HEK293 (cell line): ENCODE measurements around the gene SPEM3.
A peak's percentile ranks its signal among the peaks of the same experiment; 100 is the strongest.

Source experiments
- EGR2 ChIP-seq: fragments of 450-650 bp; formaldehyde crosslinking; IDR thresholded peaks from 2 replicates; pipeline ENCODE4 v1.5.1; 2016; ENCODE audit warnings: low read depth, missing biosample characterization, missing genetic modification characterization
- GLIS2 ChIP-seq: fragments of 450-650 bp; formaldehyde crosslinking; IDR thresholded peaks from 2 replicates; pipeline ENCODE4 v1.5.1; 2016; ENCODE audit warnings: missing biosample characterization, missing genetic modification characterization
- KLF1 ChIP-seq: fragments of 450-650 bp; formaldehyde crosslinking; IDR thresholded peaks from 2 replicates; pipeline ENCODE4 v1.5.1; 2016; ENCODE audit warnings: missing biosample characterization, missing genetic modification characterization
- KLF7 ChIP-seq: fragments of 450-650 bp; formaldehyde crosslinking; IDR thresholded peaks from 2 replicates; pipeline ENCODE4 v1.5.1; 2016; ENCODE audit warnings: missing biosample characterization, missing genetic modification characterization, borderline replicate concordance
- KLF9 ChIP-seq: fragments of 450-650 bp; formaldehyde crosslinking; IDR thresholded peaks from 2 replicates; pipeline ENCODE4 v1.5.1; 2016; ENCODE audit warnings: missing biosample characterization, missing genetic modification characterization, low read depth
- PRDM1 ChIP-seq: fragments of 450-650 bp; formaldehyde crosslinking; IDR thresholded peaks from 2 replicates; pipeline ENCODE4; 2016; ENCODE audit warnings: missing biosample characterization, missing genetic modification characterization
- SALL2 ChIP-seq: fragments of 450-650 bp; formaldehyde crosslinking; IDR thresholded peaks from 2 replicates; pipeline ENCODE4 v1.5.0; 2017; ENCODE audit warnings: missing biosample characterization, mild to moderate bottlenecking, missing genetic modification characterization, borderline replicate concordance
- SETDB1 ChIP-seq: IDR thresholded peaks from one replicate; pipeline ENCODE4 v1.6.1; 2017; ENCODE audit warnings: mild to moderate bottlenecking, low read length, moderate library complexity, mixed read lengths; ENCODE audit not compliant: insufficient read length
- YY1 ChIP-seq: fragments of 450-650 bp; formaldehyde crosslinking; IDR thresholded peaks from 2 replicates; pipeline ENCODE4 v1.5.1; 2018; ENCODE audit warnings: missing biosample characterization, missing genetic modification characterization
- YY2 ChIP-seq: fragments of 450-650 bp; formaldehyde crosslinking; IDR thresholded peaks from 2 replicates; pipeline ENCODE4 v1.5.1; 2016; ENCODE audit warnings: missing biosample characterization, missing genetic modification characterization
- ZBTB20 ChIP-seq: fragments of 450-650 bp; formaldehyde crosslinking; IDR thresholded peaks from 2 replicates; pipeline ENCODE4 v1.5.1; 2016; ENCODE audit warnings: missing biosample characterization, missing genetic modification characterization
- ZBTB48 ChIP-seq: fragments of 450-650 bp; formaldehyde crosslinking; IDR thresholded peaks from 2 replicates; pipeline ENCODE4 v1.5.1; 2016; ENCODE audit warnings: missing biosample characterization, missing genetic modification characterization
- ZNF138 ChIP-seq: fragments of 450-650 bp; formaldehyde crosslinking; IDR thresholded peaks from 2 replicates; pipeline ENCODE4 v1.5.1; 2016; ENCODE audit warnings: missing biosample characterization, missing genetic modification characterization, borderline replicate concordance
- ZNF16 ChIP-seq: fragments of 450-650 bp; formaldehyde crosslinking; IDR thresholded peaks from 2 replicates; pipeline ENCODE4 v1.5.1; 2016; ENCODE audit warnings: low read depth, missing biosample characterization, missing genetic modification characterization
- ZNF2 ChIP-seq: fragments of 450-650 bp; formaldehyde crosslinking; IDR thresholded peaks from 2 replicates; pipeline ENCODE4 v1.5.1; 2016; ENCODE audit warnings: missing biosample characterization, missing genetic modification characterization
- ZNF248 ChIP-seq: fragments of 450-650 bp; formaldehyde crosslinking; IDR thresholded peaks from 2 replicates; pipeline ENCODE4 v1.5.1; 2017; ENCODE audit warnings: missing biosample characterization, missing genetic modification characterization
- ZNF350 ChIP-seq: fragments of 450-650 bp; formaldehyde crosslinking; IDR thresholded peaks from 2 replicates; pipeline ENCODE4 v1.5.0; 2017; ENCODE audit warnings: missing biosample characterization, mild to moderate bottlenecking, missing genetic modification characterization
- ZNF426 ChIP-seq: fragments of 450-650 bp; formaldehyde crosslinking; IDR thresholded peaks from 2 replicates; pipeline ENCODE4 v1.5.1; 2017; ENCODE audit warnings: missing biosample characterization, missing genetic modification characterization, mild to moderate bottlenecking, inconsistent platforms, moderate library complexity
- ZNF48 ChIP-seq: fragments of 450-650 bp; formaldehyde crosslinking; IDR thresholded peaks from 2 replicates; pipeline ENCODE4 v1.5.1; 2016; ENCODE audit warnings: missing biosample characterization, missing genetic modification characterization
- ZNF548 ChIP-seq: fragments of 450-650 bp; formaldehyde crosslinking; IDR thresholded peaks from 2 replicates; pipeline ENCODE4 v1.5.1; 2016; ENCODE audit warnings: missing biosample characterization, missing genetic modification characterization
- ZNF558 ChIP-seq: fragments of 450-650 bp; formaldehyde crosslinking; IDR thresholded peaks from 2 replicates; pipeline ENCODE4 v1.5.1; 2016; ENCODE audit warnings: missing biosample characterization, missing genetic modification characterization
- ZNF621 ChIP-seq: fragments of 450-650 bp; formaldehyde crosslinking; IDR thresholded peaks from 2 replicates; pipeline ENCODE4 v1.5.1; 2017; ENCODE audit warnings: missing biosample characterization, missing genetic modification characterization
- ZNF654 ChIP-seq: fragments of 450-650 bp; formaldehyde crosslinking; IDR thresholded peaks from 2 replicates; pipeline ENCODE4 v1.5.1; 2016; ENCODE audit warnings: low read depth, missing biosample characterization, missing genetic modification characterization
- ZNF664 ChIP-seq: fragments of 450-650 bp; formaldehyde crosslinking; IDR thresholded peaks from 2 replicates; pipeline ENCODE4 v1.5.1; 2016; ENCODE audit warnings: missing biosample characterization, missing genetic modification characterization
- ZNF747 ChIP-seq: fragments of 450-650 bp; formaldehyde crosslinking; IDR thresholded peaks from 2 replicates; pipeline ENCODE4 v1.5.1; 2016; ENCODE audit warnings: missing biosample characterization, missing genetic modification characterization
- ZNF76 ChIP-seq: fragments of 450-650 bp; formaldehyde crosslinking; IDR thresholded peaks from 2 replicates; pipeline ENCODE4; 2016; ENCODE audit warnings: low read depth, missing biosample characterization, missing genetic modification characterization, borderline replicate concordance
- ZXDB ChIP-seq: fragments of 450-650 bp; formaldehyde crosslinking; IDR thresholded peaks from 2 replicates; pipeline ENCODE4 v1.5.1; 2016; ENCODE audit warnings: missing biosample characterization, missing genetic modification characterization
- TF ChIP-seq, protein P1 (sequence below): fragments of 450-650 bp; formaldehyde crosslinking; IDR thresholded peaks from 2 replicates; pipeline ENCODE4 v1.5.1; 2016; ENCODE audit warnings: missing biosample characterization, missing genetic modification characterization
- TF ChIP-seq, protein P2 (sequence below): fragments of 450-650 bp; formaldehyde crosslinking; IDR thresholded peaks from 2 replicates; pipeline ENCODE4 v1.5.1; 2016; ENCODE audit warnings: missing biosample characterization, missing genetic modification characterization, borderline replicate concordance
- TF ChIP-seq, protein P3 (sequence below): fragments of 450-650 bp; formaldehyde crosslinking; IDR thresholded peaks from 2 replicates; pipeline ENCODE4 v1.5.1; 2016; ENCODE audit warnings: missing biosample characterization, missing genetic modification characterization
- TF ChIP-seq, protein P4 (sequence below): fragments of 450-650 bp; formaldehyde crosslinking; IDR thresholded peaks from 2 replicates; pipeline ENCODE4 v1.5.1; 2016; ENCODE audit warnings: missing biosample characterization, missing genetic modification characterization
- TF ChIP-seq, protein P5 (sequence below): fragments of 450-650 bp; formaldehyde crosslinking; IDR thresholded peaks from 2 replicates; pipeline ENCODE4 v1.5.1; 2016; ENCODE audit warnings: missing biosample characterization, missing genetic modification characterization

The SPEM3 gene

GRCh38 chr17:7440113-7440833, 11.6 kb downstream of the SPEM3 start (continued):
- TF ChIP-seq, protein P1, sequence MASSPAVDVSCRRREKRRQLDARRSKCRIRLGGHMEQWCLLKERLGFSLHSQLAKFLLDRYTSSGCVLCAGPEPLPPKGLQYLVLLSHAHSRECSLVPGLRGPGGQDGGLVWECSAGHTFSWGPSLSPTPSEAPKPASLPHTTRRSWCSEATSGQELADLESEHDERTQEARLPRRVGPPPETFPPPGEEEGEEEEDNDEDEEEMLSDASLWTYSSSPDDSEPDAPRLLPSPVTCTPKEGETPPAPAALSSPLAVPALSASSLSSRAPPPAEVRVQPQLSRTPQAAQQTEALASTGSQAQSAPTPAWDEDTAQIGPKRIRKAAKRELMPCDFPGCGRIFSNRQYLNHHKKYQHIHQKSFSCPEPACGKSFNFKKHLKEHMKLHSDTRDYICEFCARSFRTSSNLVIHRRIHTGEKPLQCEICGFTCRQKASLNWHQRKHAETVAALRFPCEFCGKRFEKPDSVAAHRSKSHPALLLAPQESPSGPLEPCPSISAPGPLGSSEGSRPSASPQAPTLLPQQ (tag by site-specific recombination): no peak
- TF ChIP-seq, protein P2, sequence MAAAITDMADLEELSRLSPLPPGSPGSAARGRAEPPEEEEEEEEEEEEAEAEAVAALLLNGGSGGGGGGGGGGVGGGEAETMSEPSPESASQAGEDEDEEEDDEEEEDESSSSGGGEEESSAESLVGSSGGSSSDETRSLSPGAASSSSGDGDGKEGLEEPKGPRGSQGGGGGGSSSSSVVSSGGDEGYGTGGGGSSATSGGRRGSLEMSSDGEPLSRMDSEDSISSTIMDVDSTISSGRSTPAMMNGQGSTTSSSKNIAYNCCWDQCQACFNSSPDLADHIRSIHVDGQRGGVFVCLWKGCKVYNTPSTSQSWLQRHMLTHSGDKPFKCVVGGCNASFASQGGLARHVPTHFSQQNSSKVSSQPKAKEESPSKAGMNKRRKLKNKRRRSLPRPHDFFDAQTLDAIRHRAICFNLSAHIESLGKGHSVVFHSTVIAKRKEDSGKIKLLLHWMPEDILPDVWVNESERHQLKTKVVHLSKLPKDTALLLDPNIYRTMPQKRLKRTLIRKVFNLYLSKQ: 0 out of 2 replicates have a peak, but pooled peaks have one; percentile 57
- TF ChIP-seq, protein P3, sequence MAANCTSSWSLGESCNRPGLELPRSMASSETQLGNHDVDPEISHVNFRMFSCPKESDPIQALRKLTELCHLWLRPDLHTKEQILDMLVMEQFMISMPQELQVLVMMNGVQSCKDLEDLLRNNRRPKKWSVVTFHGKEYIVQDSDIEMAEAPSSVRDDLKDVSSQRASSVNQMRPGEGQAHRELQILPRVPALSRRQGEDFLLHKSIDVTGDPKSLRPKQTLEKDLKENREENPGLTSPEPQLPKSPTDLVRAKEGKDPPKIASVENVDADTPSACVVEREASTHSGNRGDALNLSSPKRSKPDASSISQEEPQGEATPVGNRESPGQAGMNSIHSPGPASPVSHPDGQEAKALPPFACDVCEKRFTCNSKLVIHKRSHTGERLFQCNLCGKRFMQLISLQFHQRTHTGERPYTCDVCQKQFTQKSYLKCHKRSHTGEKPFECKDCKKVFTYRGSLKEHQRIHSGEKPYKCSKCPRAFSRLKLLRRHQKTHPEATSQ (tag by site-specific recombination): no peak
- TF ChIP-seq ZBTB48 (tag by site-specific recombination) (peak; percentile 44), YY2 (no peak), ZNF76 (tag by site-specific recombination) (peak; percentile 81), ZNF426 (tag by site-specific recombination) (no peak), ZNF621 (tag by site-specific recombination) (no peak), EGR2 (no peak), ZNF747 (no peak), ZNF350 (no peak), SETDB1 (no peak), ZXDB (tag by site-specific recombination) (no peak), ZNF664 (tag by site-specific recombination) (no peak), KLF9 (peak; percentile 59; the same call in 1 of the 2 replicates), ZNF248 (no peak), KLF7 (tag by site-specific recombination) (no peak), ZNF138 (tag by site-specific recombination) (no peak), GLIS2 (peak; percentile 94), ZNF2 (no peak; the same call in 1 of the 2 replicates), ZNF654 (no peak), PRDM1 (tag by site-specific recombination) (no peak), ZNF558 (tag by site-specific recombination) (0 out of 2 replicates have a peak, but pooled peaks have one; percentile 47), ZNF48 (tag by site-specific recombination) (no peak), ZBTB20 (tag by site-specific recombination) (peak; percentile 77), ZNF548 (tag by site-specific recombination) (no peak), YY1 (tag by site-specific recombination) (0 out of 2 replicates have a peak, but pooled peaks have one; percentile 20), ZNF16 (tag by site-specific recombination) (no peak), SALL2 (tag by site-specific recombination) (no peak), KLF1 (tag by site-specific recombination) (peak; percentile 26; the same call in 1 of the 2 replicates)
- TF ChIP-seq, protein P4, sequence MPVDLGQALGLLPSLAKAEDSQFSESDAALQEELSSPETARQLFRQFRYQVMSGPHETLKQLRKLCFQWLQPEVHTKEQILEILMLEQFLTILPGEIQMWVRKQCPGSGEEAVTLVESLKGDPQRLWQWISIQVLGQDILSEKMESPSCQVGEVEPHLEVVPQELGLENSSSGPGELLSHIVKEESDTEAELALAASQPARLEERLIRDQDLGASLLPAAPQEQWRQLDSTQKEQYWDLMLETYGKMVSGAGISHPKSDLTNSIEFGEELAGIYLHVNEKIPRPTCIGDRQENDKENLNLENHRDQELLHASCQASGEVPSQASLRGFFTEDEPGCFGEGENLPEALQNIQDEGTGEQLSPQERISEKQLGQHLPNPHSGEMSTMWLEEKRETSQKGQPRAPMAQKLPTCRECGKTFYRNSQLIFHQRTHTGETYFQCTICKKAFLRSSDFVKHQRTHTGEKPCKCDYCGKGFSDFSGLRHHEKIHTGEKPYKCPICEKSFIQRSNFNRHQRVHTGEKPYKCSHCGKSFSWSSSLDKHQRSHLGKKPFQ (tag by site-specific recombination): no peak
- TF ChIP-seq, protein P5, sequence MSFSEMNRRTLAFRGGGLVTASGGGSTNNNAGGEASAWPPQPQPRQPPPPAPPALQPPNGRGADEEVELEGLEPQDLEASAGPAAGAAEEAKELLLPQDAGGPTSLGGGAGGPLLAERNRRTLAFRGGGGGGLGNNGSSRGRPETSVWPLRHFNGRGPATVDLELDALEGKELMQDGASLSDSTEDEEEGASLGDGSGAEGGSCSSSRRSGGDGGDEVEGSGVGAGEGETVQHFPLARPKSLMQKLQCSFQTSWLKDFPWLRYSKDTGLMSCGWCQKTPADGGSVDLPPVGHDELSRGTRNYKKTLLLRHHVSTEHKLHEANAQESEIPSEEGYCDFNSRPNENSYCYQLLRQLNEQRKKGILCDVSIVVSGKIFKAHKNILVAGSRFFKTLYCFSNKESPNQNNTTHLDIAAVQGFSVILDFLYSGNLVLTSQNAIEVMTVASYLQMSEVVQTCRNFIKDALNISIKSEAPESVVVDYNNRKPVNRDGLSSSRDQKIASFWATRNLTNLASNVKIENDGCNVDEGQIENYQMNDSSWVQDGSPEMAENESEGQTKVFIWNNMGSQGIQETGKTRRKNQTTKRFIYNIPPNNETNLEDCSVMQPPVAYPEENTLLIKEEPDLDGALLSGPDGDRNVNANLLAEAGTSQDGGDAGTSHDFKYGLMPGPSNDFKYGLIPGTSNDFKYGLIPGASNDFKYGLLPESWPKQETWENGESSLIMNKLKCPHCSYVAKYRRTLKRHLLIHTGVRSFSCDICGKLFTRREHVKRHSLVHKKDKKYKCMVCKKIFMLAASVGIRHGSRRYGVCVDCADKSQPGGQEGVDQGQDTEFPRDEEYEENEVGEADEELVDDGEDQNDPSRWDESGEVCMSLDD (tag by site-specific recombination): peak; percentile 51; the same call in 1 of the 2 replicates
